Gastrocnemius medialis (tissue), 4 donors: Measurements from ENCODE around the gene ZNF70.

Experiments
- POLR2A ChIP-seq, 2 donors: fragments of 450-650 bp; IDR thresholded peaks; one replicate each; pipeline ENCODE4 v1.6.1; 2017; ENCODE audit warnings: antibody characterized with exemption in 2 of 2, mild to moderate bottlenecking in 2 of 2, moderate library complexity in 2 of 2
- TF ChIP-seq, protein P1 (sequence below), 5 experiments: fragments of 450-650 bp in 3 of 5; fragments of 200-600 bp in 2 of 5; sonication (generic) in 2 of 5; IDR thresholded peaks in 4 of 5; conservative IDR thresholded peaks in 1 of 5; 1 replicate in 4 of 5; 2 replicates in 1 of 5; pipeline ENCODE4 v1.5.1; 2016 to 2019; ENCODE audit warnings: antibody characterized with exemption in 5 of 5, mild to moderate bottlenecking in 3 of 5, moderate library complexity in 3 of 5

DNA sequence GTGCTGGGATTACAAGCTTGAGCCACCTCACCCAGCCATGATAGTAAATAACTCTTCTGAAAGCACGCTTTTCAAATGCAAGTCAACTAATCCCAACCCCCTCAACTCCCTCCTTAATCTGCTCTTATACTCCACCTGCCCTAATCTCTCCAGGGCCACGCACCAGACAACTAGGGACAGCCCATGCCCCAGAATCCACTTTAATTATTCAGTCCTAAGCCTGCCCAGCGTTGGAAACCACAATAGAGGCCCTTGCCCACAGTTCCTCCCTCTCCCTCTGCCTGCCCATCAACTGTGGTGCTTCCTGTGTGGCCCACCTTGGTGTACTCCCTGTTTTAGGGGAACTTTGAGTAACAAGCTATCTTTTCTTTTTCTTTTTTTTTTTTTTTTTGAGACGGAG is 6.0 kb upstream of the ZNF70 start:
- TF ChIP-seq, protein P1, sequence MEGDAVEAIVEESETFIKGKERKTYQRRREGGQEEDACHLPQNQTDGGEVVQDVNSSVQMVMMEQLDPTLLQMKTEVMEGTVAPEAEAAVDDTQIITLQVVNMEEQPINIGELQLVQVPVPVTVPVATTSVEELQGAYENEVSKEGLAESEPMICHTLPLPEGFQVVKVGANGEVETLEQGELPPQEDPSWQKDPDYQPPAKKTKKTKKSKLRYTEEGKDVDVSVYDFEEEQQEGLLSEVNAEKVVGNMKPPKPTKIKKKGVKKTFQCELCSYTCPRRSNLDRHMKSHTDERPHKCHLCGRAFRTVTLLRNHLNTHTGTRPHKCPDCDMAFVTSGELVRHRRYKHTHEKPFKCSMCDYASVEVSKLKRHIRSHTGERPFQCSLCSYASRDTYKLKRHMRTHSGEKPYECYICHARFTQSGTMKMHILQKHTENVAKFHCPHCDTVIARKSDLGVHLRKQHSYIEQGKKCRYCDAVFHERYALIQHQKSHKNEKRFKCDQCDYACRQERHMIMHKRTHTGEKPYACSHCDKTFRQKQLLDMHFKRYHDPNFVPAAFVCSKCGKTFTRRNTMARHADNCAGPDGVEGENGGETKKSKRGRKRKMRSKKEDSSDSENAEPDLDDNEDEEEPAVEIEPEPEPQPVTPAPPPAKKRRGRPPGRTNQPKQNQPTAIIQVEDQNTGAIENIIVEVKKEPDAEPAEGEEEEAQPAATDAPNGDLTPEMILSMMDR (IDR thresholded peaks at IDR 0.05 in 4 of 5, conservative IDR thresholded peaks at IDR 0.05 in 1 of 5) = no peak
- TF ChIP-seq POLR2A (IDR thresholded peaks at IDR 0.05) = no peak
